Liver (tissue), 9 donors: ENCODE results near the gene THAP10. TPM values are rescaled to one million over a fixed set of nuclear protein-coding genes. Genes with fewer than 3 reads are reported as not detected.

Experiments used
- DNase-seq: peaks from one replicate; pipeline ENCODE4 v3.0.0-alpha.2; 2017; ENCODE audit warnings: low spot score
- H3K27ac ChIP-seq, 2 donors: one replicate each; pipeline ENCODE4 v1.7.0; 2013; ENCODE audit warnings: inconsistent platforms in 2 of 2, low read length in 2 of 2, control low read depth in 1 of 2, low read depth in 1 of 2, mild to moderate bottlenecking in 1 of 2
- H3K27me3 ChIP-seq, 4 donors: one replicate each; pipeline versions ENCODE4 v1.6.1 to v1.7.0; 2013; ENCODE audit warnings: low read length in 3 of 4, inconsistent platforms in 1 of 4, mild to moderate bottlenecking in 1 of 4, moderate library complexity in 1 of 4; ENCODE audit not compliant: control insufficient read depth in 4 of 4, insufficient read depth in 4 of 4
- H3K36me3 ChIP-seq, 4 donors: one replicate each; pipeline versions ENCODE4 v1.6.1 to v1.7.0; 2013; ENCODE audit warnings: low read length in 3 of 4, mild to moderate bottlenecking in 3 of 4, low read depth in 1 of 4, moderate library complexity in 1 of 4; ENCODE audit not compliant: control insufficient read depth in 4 of 4, insufficient read depth in 3 of 4
- H3K4me1 ChIP-seq, 4 donors: one replicate each; pipeline versions ENCODE4 v1.6.1 to v1.7.0; 2013; ENCODE audit warnings: low read length in 3 of 4, mild to moderate bottlenecking in 3 of 4, moderate library complexity in 1 of 4; ENCODE audit not compliant: control insufficient read depth in 4 of 4, insufficient read depth in 4 of 4
- H3K4me3 ChIP-seq, 3 donors: one replicate each; pipeline versions ENCODE4 v1.6.1 to v1.7.0; 2013; ENCODE audit warnings: low read length in 3 of 3, control low read depth in 1 of 3, low read depth in 1 of 3, mild to moderate bottlenecking in 1 of 3
- H3K9ac ChIP-seq, 2 donors: one replicate each; pipeline ENCODE4 v1.7.0; 2013; ENCODE audit warnings: low read length in 2 of 2, mild to moderate bottlenecking in 2 of 2, moderate library complexity in 2 of 2, control low read depth in 1 of 2, low read depth in 1 of 2
- H3K9me3 ChIP-seq, 4 donors: one replicate each; pipeline versions ENCODE4 v1.6.1 to v1.7.0; 2013; ENCODE audit warnings: low read length in 3 of 4; ENCODE audit not compliant: control insufficient read depth in 4 of 4
- ATF3 ChIP-seq: IDR thresholded peaks from 2 replicates; pipeline ENCODE4 v1.6.1; 2016; ENCODE audit warnings: antibody characterized with exemption
- CTCF ChIP-seq: fragments of 150-350 bp; IDR thresholded peaks from 2 replicates; pipeline ENCODE4 v1.5.1; 2017; ENCODE audit warnings: improper control_type of control experiment, low read depth, low read length; ENCODE audit not compliant: missing input control
- EGR1 ChIP-seq, 2 donors: IDR thresholded peaks; 2 replicates each; pipeline ENCODE4 v1.6.1; 2016 to 2018; ENCODE audit warnings: antibody characterized with exemption in 2 of 2, low read depth in 2 of 2
- FOXA1 ChIP-seq: IDR thresholded peaks from 2 replicates; pipeline ENCODE4 v1.6.1; 2016; ENCODE audit warnings: antibody characterized with exemption
- FOXA2 ChIP-seq: IDR thresholded peaks from 2 replicates; pipeline ENCODE4 v1.6.1; 2016; ENCODE audit warnings: antibody characterized with exemption
- GABPA ChIP-seq, 2 donors: IDR thresholded peaks in 1 of 2; conservative IDR thresholded peaks in 1 of 2; 2 replicates each; pipeline ENCODE4 v1.6.1; 2016; ENCODE audit warnings: antibody characterized with exemption in 2 of 2, mild to moderate bottlenecking in 1 of 2, moderate library complexity in 1 of 2
- HNF4A ChIP-seq, 2 donors: conservative IDR thresholded peaks; 2 replicates each; pipeline ENCODE4 v1.6.1; 2016; ENCODE audit warnings: antibody characterized with exemption in 2 of 2, mild to moderate bottlenecking in 2 of 2
- HNF4G ChIP-seq: IDR thresholded peaks from 2 replicates; pipeline ENCODE4 v1.6.1; 2016; ENCODE audit warnings: antibody characterized with exemption
- JUND ChIP-seq, 2 donors: IDR thresholded peaks; 2 replicates each; pipeline ENCODE4 v1.6.1; 2016; ENCODE audit warnings: antibody characterized with exemption in 2 of 2
- MAX ChIP-seq: IDR thresholded peaks from 2 replicates; pipeline ENCODE4 v1.6.1; 2016; ENCODE audit warnings: antibody characterized with exemption
- NR2F2 ChIP-seq: IDR thresholded peaks from 2 replicates; pipeline ENCODE4 v1.6.1; 2016; ENCODE audit warnings: antibody characterized with exemption
- RAD21 ChIP-seq, 2 donors: IDR thresholded peaks; 2 replicates each; pipeline ENCODE4 v1.6.1; 2016; ENCODE audit warnings: antibody characterized with exemption in 2 of 2, mild to moderate bottlenecking in 2 of 2
- REST ChIP-seq: IDR thresholded peaks from 2 replicates; pipeline ENCODE4 v1.6.1; 2016; ENCODE audit warnings: antibody characterized with exemption, mild to moderate bottlenecking
- RXRA ChIP-seq, 2 donors: IDR thresholded peaks; 2 replicates each; pipeline ENCODE4 v1.6.1; 2017 to 2018; ENCODE audit warnings: antibody characterized with exemption in 2 of 2, mild to moderate bottlenecking in 1 of 2
- SP1 ChIP-seq: IDR thresholded peaks from 2 replicates; pipeline ENCODE4 v1.6.1; 2018; ENCODE audit warnings: antibody characterized with exemption, mild to moderate bottlenecking
- TAF1 ChIP-seq: conservative IDR thresholded peaks from 2 replicates; pipeline ENCODE4 v1.6.1; 2016; ENCODE audit warnings: antibody characterized with exemption, mild to moderate bottlenecking
- YY1 ChIP-seq: IDR thresholded peaks from 2 replicates; pipeline ENCODE4 v1.6.1; 2016; ENCODE audit warnings: antibody characterized with exemption, mild to moderate bottlenecking
- ZBTB33 ChIP-seq: IDR thresholded peaks from 2 replicates; pipeline ENCODE4 v1.6.1; 2016; ENCODE audit warnings: antibody characterized with exemption
- WGBS: extraction: QIAGEN DNeasy Blood & Tissue Kit; methylation state at CpG from one replicate; pipeline ENCODE4 v1.1.7; 2013; 5-methylcytosine and 5-hydroxymethylcytosine counted together
- polyA plus RNA-seq, 2 donors: library from polyadenylated mRNA; stranded (reverse) in 1 of 2; unstranded in 1 of 2; fragments of 200-250 nt in 1 of 2; fragments of >200 nt in 1 of 2; fragmentation: Nextera tagmentation in 1 of 2; extraction: Ambion mirVana in 1 of 2; gene quantifications; one replicate each; pipeline versions ENCODE4 v1.2.1 to v1.2.3, GENCODE V29; 2013 to 2015
- total RNA-seq, 2 donors: library from RNA; depleted of rRNA; stranded (reverse); fragments of >200 nt; gene quantifications; one replicate each; pipeline ENCODE4 v1.2.3, GENCODE V29; 2014
- donor health status: healthy.
- donor health status: healthy.
- donor health status: healthy.
- donor health status: healthy.
- donor health status: healthy.

THAP10 gene
- total and polyA plus RNA-seq, 4 donors, result 0.42 to 0.87 (median 0.73) TPM

- no peaks in the 10 kb centered on the region for H3K9me3 ChIP-seq
- H3K27ac ChIP-seq, result no peak overlapping the region
- H3K36me3 ChIP-seq, result no peaks in the 10 kb centered on the region
- no peak for DNase-seq
- TF ChIP-seq GABPA (IDR thresholded peaks at IDR 0.05 in 1 of 2, conservative IDR thresholded peaks at IDR 0.05 in 1 of 2), result no peak
- TF ChIP-seq FOXA2, result no peak
- no peak for TF ChIP-seq RAD21 (IDR thresholded peaks at IDR 0.05)
- no peak for TF ChIP-seq YY1
- no peak for TF ChIP-seq TAF1
- TF ChIP-seq FOXA1, result no peak
- TF ChIP-seq JUND (IDR thresholded peaks at IDR 0.05), result no peak
- no peak for TF ChIP-seq ZBTB33
- no peak for TF ChIP-seq REST
- no peak for TF ChIP-seq EGR1 (IDR thresholded peaks at IDR 0.05; ENCODE audit: low read depth in 2 of 2)
- TF ChIP-seq ATF3, result no peak
- TF ChIP-seq CTCF, result no peak
- TF ChIP-seq HNF4A (conservative IDR thresholded peaks at IDR 0.05), result no peak
- TF ChIP-seq MAX, result no peak
- no peak for TF ChIP-seq HNF4G
- TF ChIP-seq RXRA (IDR thresholded peaks at IDR 0.05), result no peak
- TF ChIP-seq NR2F2, result no peak
- TF ChIP-seq SP1, result no peak
- H3K9ac ChIP-seq, result peak overlapping the region in 1 of 2 donors; percentile 57
- peaks cover 3 to 10% (median 6%) of the 10 kb centered on the region in 4 donors for H3K4me1 ChIP-seq
- WGBS, result 81% methylated on average over 11 of the region's 11 CpGs
- H3K27me3 ChIP-seq, result no peaks in the 10 kb centered on the region
- H3K4me3 ChIP-seq, result no peak overlapping the region
Measured at GRCh38 chr15:70852501-70853317, 39.5 kb downstream of the THAP10 start.
